HG03354 (cell line): ENCODE measurements around the gene KIAA0825.
"Not testable (repeated sequence)": the region's sequence is repeated elsewhere in the genome, so short reads cannot be mapped to it uniquely, and the experiment has no call there.

ENCODE experiments used
- ATAC-seq: cut with Tn5 transposase; IDR thresholded peaks from one replicate; pipeline ENCODE4 v1.9.1; 2021; ENCODE audit warnings: mild to moderate bottlenecking; ENCODE audit not compliant: unreplicated experiment, poor library complexity, severe bottlenecking

The KIAA0825 gene

DNA sequence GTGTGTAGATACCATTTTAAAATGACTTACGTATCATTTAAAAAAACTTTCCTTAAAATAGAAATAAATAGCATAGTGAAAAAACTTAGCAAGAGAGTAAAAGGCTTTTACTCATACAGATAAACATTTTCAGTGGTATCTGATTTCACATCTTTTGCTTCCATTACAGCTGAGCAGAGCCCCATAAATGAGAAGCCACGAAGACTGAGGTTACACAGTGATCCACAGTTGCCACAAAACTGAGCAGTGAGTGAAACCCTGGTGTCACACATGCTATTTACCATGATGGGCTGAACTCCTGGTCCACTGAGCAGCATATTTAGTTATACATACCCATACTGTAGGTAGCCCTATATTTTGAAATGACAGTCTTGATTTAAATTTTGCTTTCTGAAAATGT, 401.2 kb downstream of the KIAA0825 start:
- ATAC-seq, result no peak

DNA sequence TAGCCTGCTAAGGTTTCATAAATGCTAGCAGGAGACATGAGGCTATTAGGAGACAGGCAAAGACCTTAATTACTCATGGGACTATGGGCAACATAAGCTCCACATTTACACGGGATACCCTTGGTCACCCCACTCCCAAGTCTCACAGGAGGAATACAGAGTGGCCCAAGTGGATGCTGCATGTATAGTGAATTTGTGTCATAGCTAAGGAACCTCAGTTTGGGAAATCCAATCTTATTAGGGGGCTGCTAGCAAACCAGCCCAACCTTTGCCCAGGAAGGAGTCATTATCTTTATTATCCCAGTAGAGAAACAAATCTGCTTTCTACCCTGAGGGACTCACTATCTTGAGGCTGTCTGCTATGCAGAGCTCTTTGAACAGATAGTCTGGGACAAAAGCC, 405.9 kb downstream of the KIAA0825 start:
- no peak for ATAC-seq

DNA sequence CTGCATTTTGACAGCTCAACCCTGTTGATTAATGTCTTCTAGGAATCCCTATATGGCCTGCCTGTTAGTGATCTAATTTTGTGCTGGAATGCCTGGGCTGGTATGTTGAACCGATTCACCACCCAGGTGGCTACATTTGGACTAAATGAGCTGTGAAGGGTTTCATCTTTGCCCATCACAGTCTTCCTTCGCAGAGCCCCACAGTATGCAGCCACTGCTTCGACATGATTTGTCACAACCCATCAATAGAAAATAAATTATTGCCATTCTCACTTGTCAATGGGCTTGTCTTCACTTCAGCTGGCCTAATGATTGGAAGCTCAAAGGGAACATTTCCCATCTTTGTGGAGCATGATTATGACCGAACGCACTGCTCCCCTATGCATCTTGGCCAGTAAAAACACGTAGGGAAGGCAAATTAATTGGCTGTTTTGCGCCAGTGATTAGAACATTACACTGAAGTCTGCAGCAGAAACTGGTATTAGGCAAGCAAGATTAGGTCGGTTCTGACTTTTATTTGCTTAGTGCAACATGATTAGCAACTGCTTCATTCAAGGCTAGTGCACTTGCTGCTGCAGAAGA, 408.5 kb downstream of the KIAA0825 start:
- ATAC-seq, result no peak

DNA sequence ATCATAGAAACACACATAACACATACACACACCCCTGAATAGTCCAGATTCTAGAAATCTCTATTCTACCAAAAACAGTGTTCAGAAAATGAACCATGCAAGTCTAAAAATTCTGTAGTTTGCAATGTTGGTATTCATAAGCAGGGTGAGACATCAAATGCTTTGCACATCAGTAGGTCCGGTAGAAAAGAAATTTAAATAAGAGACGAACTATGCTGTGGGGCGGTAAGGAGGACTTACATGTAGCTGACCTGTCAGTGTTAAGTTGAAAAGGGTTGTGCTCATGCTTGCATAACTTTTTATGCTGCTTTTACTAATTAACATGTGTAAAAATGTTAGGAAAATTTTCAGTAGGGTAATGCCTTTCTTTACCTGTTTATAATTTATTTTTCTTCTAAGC, 409.1 kb downstream of the KIAA0825 start:
- ATAC-seq, result no peak

DNA sequence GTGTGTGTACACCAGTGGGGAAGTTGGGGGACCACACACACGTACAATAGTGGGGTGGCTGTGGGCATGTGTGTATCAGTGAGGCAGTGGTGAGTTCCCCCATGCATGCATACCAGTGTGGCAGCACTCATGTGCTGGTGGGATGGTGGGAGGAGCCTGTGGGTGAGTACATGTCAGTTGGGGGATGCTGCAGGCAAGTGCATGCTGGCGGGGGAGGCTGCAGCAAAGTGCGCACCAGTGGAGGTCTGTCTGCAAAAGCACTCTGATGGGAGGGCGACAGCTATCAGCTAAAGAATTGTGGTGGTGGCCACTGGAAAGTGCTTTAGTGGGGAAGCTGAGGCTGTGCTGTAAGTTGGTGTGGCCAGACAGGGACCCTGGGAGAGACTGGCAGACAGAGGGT, 418.8 kb downstream of the KIAA0825 start:
- no peak for ATAC-seq

DNA sequence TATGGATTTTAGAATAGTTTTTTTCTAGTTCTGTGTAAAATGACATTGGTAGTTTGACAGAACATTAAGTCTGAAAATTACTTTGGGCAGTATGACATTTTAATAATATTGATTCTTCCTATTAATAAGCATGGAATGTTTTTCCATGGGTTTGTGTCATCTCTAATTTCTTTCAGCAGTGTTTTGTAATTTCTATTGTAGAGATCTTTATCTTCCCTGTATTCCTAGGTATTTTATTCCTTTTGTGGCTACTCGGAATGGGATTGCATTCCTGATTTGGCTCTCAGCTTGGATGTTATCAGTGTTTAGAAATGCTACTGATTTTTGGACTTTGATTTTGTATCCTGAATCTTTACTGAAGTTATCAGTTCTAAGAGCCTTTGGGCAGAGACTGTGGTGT, 420.4 kb downstream of the KIAA0825 start:
- ATAC-seq, result no peak

DNA sequence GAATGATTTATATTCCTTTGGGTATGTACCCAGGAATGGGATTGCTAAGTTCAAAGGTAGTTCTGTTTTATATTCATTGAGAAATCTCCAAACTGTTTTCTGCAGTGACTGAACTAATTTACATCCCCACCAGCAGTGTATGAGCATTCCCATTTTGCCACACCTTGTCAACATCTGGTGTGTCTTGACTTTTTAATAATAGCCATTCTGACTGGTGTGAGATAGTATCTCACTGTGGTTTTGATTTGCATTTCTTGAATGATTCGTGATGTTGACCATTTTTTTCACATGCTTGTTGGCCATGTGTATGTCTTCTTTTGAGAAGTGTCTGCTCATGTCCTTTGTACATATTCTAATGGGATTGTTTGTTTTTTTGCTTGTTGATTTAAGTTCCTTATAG, 421.5 kb downstream of the KIAA0825 start:
- ATAC-seq, result no peak

DNA sequence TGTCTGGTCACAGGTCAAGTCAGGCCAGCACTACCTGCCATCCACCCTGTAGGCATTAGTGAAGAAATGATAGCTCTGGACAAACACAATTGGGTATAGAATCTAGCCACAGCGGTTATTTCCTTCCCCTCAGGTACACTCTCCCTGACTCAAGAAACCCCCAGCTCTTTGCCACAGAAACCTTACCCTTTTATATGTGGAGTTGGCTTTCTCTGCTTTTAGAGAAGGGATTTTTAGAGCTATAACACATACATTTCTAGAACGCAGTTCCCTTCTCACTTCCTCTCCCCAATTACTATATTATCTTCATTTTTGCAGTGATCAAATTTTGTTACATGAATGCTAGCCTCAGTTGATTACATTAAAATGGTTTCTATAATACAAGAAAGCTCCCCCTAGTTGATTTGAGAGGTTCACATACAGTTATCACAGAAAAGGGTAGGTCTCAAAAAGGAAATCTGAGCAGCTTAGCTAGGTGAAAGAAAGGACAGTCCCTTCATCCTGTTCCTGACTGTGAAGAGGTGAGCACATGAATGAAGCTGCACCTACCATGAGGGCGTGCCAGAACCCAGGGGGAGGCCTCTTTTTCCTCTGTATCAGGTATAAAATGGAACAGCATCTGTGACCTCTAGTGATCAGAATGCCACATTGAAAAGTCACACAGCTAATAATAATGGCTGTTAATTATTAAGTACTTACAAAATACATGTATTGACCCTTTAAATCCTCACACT, 425.6 kb downstream of the KIAA0825 start:
- no peak for ATAC-seq

DNA sequence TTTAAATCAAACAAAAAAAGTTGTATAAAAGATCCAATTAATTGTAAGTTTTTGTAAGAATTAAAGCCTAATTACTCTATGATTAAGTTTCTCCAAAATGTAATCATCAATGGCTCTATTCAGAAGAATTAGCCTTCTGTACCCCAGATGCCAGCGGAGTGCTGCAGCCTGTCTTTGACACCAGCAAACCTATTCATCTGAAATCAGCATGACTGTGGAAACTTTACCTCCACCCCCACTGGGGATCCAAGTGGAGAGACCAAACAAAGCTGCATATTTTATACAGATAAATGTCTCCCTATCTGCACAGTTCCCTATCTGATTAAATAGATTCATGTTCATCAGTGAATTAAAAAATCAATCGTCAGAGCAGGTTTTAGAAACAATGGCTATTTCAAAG, 426.8 kb downstream of the KIAA0825 start:
- ATAC-seq, result no peak

DNA sequence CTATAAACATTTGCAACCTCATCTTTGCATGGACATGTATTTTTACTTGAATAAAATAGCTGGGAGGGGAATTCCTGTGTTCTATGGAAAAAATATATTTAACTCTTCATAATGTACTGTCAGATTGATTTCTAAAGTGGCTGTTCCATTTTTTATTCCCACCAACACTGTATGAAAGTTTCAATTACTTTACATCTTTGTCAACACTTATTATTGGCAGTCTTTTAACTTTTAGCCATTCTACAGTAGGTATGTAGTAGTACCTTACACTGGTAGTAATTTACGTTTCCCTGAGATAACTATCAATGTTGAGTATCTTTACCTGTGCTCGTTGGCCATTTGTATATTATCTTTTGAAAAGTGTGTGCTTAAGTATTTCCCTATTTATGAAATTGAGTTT, 429.7 kb downstream of the KIAA0825 start:
- ATAC-seq, result no peak

DNA sequence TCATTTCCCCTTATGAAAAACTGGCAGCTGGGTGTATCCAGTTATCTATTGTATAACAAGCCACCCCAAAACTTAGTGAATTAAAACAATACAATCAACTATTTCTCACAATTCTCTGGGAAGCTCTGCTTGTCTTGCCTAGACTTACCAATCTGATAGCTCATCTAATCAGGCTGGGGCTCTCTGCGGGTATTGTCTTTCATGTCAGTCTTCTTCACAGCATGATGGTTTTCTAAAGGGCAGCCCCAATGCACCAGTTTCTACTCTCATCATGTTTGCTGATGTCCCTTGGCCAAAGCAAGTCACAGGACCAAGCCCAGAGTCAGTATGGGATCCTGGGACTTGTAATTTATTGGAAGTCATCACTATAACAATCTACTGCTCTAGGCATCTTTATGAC, 433.5 kb downstream of the KIAA0825 start:
- ATAC-seq, result no peak

DNA sequence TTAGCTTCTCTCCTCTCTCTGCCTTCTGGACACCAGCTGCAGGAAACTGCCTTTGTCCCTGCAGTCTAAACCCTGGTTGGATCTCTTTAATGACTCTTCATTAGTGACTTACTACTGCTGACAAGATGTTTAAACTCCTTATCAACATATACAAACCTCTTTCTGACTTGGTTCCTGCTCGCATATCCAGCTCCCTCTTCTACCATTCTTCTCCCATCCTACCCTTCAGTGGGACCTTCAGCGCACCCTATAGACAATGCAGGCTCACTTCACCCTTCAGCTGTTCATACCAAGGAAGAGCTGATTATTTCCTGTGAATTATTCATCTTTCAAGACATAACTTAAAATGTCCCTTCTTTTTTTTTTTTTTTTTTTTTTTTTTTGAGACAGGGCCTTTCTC, 436.5 kb downstream of the KIAA0825 start:
- ATAC-seq, result peak; percentile 64

DNA sequence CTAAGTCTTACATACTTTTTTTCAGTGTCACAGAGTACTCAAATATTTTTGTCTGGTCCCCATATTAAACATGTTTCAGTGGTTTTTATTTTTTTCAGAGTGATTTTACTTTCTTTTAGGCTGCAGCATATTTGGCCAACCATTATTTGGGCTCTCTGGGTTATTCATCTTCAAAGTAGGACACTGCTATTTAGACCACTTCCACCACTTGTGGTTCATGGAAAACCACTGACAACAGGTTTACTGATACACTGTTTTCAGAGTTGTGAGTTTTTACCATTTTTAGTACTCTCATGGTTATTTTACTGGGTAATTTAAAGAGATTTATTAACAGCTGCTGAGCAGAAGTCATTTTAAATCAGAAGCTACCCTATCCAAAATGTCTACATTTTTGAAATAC, 437.6 kb downstream of the KIAA0825 start:
- no peak for ATAC-seq

DNA sequence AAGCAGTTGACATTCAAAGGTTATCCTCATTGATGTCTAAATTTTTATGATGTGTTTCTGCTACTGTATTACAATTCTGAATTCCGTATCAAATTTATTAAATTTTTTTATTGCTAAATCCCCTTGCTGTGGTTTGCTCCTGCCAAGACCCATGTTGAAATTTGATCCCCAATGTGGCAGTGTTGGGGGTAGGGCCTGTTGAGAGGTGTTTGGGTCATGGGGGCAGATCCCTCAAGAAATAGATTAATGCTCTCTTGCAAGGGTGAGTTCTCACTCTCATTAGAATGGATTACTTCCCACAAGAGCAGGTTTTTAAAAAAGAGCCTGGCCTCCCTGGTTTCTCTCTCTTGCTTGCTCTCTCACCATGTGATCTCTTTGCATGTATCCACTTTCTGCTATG, 442.5 kb downstream of the KIAA0825 start:
- no peak for ATAC-seq

DNA sequence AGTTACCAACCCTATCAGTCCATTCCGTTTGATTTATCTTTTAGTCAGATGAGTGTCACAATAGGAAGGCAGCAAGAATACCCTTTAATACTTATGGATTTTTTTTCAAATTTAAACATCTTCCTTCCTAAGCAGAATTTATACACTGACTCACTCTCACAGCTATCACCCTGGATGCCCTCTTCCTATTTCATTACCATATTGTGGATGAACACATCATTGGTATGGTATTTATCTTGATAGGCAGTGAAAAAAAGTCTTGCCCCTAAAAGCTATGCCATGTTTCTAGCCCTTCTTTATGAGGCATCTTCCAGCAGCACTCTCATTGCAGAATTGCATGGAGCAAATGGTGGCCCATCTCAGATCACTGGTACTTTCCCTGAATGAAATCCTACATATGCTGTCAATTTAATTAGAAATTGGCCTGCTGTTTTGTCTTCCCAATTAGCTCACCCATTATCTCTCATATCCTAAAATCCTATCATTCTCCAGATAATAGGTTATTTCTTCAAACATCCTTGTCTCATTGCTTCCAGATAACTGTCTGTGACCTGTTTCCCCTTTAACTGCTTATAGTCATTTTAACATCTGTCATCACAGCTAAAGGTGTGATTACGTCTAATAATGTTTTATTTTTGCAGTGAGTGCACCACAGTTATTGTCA, 443.5 kb downstream of the KIAA0825 start:
- no peak for ATAC-seq

DNA sequence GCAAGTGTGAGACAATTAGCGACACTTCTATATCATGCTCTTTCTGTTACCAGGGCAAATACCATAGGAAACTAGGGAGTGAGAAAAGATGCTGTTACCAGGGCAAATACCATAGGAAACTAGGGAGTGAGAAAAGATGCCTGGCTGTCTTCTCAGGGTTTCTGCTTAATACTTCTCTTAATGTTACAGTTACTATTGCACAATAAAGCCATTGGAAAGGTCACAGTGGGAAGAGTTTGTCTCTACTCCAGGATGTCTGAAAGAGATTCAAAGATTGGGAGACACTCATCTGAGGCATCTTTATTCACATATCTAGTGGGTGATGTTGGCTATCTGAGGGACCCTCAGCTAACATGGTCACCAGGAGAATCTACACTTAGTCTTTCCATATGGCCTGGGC, 445.3 kb downstream of the KIAA0825 start:
- ATAC-seq, result no peak

DNA sequence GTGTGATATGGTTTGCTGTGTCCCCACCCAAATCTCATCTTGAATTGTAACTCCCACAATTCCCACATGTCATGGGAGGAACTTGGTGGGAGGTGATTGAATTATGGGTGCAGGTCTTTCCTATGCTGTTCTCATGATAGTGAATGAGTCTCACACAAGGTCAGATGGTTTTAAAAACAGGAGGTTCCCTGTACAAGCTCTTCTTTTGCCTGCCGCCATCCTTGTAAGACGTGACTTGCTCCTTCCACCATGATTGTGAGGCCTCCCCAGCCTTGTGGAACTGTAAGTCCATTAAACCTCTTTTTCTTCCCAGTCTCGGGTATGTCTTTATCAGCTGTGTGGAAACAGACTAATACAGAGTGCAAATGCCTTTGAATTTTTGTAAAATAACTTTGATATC, 447.3 kb downstream of the KIAA0825 start:
- not testable (repeated sequence) for ATAC-seq

DNA sequence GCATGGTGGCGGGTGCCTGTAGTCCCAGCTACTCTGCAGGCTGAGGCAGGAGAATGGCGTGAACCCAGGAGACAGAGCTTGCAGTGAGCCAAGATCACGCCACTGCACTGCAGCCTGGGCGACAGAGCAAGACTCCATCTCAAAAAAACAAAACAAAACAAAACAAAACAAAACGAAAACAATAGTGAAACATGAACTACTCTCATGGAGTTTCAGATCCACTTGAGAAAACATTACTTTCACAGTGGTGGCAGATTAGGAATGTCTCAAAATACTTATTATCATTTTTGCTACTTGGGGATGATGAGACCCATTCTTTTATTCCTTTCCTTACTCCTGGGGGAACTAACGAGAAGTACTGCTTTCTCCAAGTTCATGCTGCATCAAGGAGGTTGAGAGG, 448.2 kb downstream of the KIAA0825 start:
- peak; percentile 74 for ATAC-seq

DNA sequence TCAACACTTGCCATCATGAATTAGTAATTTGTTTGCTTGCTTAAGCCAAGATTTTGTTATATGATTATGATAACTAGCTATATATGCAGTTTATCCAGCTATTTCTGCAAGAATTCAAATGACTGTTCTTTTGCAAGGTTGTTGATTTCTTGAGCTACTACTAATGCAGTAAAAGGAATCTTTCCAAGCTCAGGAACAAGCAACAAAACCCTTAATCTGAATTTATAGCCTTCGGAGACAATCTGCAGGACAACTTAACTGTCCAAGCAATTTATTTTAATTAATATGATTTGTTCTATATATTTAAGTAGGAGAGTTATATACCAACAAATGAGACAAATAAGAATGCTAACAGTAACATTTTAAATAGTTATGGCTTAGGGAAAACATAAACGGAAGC, 450.3 kb downstream of the KIAA0825 start:
- ATAC-seq, result no peak

DNA sequence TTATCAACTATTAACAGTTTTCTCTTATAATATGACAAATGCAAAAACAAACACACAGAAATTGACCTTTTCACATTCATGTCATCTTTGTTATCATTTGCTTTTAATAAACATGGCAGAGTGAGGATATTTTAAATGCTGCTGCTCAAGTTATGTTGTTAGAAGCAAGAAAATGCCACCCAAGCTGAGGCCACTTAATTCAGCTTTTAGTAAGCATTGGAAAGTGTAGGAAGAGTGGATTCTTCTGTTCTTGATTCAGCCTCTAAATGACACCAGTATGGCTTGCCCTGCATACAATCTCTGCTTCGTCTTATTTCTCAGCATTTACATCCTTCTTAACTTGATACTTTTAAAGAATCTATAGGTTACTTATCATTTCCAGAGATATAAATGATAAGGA, 456.6 kb downstream of the KIAA0825 start:
- no peak for ATAC-seq

DNA sequence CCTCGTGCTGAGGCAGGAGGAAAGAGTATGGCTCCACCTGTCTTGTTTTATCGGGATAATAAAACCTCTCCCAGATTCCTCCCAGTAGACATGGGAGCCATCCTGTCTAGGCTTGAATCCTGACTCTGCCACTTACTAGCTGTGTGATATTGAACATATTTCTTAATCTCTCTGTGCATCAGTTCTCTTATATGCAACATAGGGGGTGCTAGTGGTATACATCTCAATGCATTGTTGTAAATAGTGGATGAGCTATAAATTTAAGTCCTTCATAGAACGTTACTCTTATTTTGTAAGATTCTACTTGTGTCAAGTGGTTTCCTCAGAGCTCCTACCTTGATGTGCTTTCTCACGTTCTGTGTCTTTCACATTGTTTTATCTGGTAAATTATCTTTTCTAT, 459.3 kb downstream of the KIAA0825 start:
- ATAC-seq, result no peak
